Measurements from ENCODE around the gene GLRX2.

GLRX2 gene

GRCh38 chr1:193104907-193105820, at the start of gene GLRX2:
Gene GLRX2, minus strand, starts transcription at chr1:193105414. Its CDS starts 32 bp downstream, at chr1:193105382.
- TF ChIP-seq, protein P1, sequence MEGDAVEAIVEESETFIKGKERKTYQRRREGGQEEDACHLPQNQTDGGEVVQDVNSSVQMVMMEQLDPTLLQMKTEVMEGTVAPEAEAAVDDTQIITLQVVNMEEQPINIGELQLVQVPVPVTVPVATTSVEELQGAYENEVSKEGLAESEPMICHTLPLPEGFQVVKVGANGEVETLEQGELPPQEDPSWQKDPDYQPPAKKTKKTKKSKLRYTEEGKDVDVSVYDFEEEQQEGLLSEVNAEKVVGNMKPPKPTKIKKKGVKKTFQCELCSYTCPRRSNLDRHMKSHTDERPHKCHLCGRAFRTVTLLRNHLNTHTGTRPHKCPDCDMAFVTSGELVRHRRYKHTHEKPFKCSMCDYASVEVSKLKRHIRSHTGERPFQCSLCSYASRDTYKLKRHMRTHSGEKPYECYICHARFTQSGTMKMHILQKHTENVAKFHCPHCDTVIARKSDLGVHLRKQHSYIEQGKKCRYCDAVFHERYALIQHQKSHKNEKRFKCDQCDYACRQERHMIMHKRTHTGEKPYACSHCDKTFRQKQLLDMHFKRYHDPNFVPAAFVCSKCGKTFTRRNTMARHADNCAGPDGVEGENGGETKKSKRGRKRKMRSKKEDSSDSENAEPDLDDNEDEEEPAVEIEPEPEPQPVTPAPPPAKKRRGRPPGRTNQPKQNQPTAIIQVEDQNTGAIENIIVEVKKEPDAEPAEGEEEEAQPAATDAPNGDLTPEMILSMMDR (IDR thresholded peaks at IDR 0.05; ENCODE audit: control insufficient read depth, extremely low read depth, insufficient read depth), result no peak; the same call in 1 of the 2 replicates
- no peak for DNase-seq (ENCODE audit: low read depth)
- H3K4me3 ChIP-seq (ENCODE audit: low read depth, low read length), result peak within 1 kb of the TSS; percentile 69

DNA sequence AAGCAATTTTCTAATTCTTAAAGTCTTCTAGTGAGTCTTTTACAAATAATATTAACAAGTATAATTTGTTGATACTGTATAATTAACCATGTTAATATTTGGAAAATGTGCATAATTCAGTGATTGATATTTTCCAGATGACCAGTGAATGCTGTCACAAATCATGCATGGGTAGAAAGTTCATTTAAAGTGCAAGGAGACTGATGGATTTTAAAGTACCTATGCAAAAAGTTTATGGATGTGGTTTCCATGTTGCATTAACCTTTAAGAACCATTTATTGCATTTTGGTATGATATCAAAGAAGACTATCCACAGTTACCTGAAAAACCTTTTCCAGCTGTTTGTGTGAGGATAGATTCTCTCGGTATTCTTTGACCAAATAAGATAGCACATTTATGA, 39.8 kb upstream of the GLRX2 start:
- H3K4me3 ChIP-seq (ENCODE audit: low read depth, low read length), result no peak overlapping the region
- no peak for DNase-seq (ENCODE audit: low read depth)

GRCh38 chr1:193144361-193144938, 39.2 kb upstream of the GLRX2 start:
- TF ChIP-seq, protein P1 (IDR thresholded peaks at IDR 0.05; ENCODE audit: control insufficient read depth, extremely low read depth, insufficient read depth), result no peak

More for the DNA sequence above, 39.8 kb upstream of the GLRX2 start:
- TF ChIP-seq, protein P1 (IDR thresholded peaks at IDR 0.05; ENCODE audit: control insufficient read depth, extremely low read depth, insufficient read depth), result no peak

DNA sequence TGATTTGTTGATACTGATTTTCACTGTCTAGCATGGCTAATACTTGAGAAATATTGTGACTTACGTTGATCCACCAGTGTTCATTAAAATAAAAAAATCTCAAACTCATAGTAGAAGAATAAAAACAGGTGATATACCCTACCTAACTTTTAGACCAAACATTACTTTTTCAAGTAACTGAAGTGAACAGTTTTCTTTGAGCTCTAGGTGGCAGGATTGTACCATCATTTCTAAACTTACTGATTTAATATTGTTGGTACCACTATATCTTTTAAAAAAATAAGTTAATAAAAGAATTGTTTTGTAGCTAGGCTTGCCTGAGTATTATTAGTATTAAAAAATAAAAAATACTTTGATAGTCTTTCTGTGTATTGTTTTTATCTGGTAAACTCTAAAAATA, 38.1 kb upstream of the GLRX2 start:
- no peak for DNase-seq (ENCODE audit: low read depth)
- TF ChIP-seq, protein P1 (IDR thresholded peaks at IDR 0.05; ENCODE audit: control insufficient read depth, extremely low read depth, insufficient read depth), result peak; percentile 46
- no peak overlapping the region for H3K4me3 ChIP-seq (ENCODE audit: low read depth, low read length)

More at GRCh38 chr1:193144361-193144938, 39.2 kb upstream of the GLRX2 start:
- no peak overlapping the region for H3K4me3 ChIP-seq (ENCODE audit: low read depth, low read length)
- DNase-seq (ENCODE audit: low read depth), result no peak

GRCh38 chr1:193142409-193142808, 37.2 kb upstream of the GLRX2 start:
- TF ChIP-seq, protein P1 (IDR thresholded peaks at IDR 0.05; ENCODE audit: control insufficient read depth, extremely low read depth, insufficient read depth), result no peak
- DNase-seq (ENCODE audit: low read depth), result no peak
- H3K4me3 ChIP-seq (ENCODE audit: low read depth, low read length), result no peak overlapping the region

DNA sequence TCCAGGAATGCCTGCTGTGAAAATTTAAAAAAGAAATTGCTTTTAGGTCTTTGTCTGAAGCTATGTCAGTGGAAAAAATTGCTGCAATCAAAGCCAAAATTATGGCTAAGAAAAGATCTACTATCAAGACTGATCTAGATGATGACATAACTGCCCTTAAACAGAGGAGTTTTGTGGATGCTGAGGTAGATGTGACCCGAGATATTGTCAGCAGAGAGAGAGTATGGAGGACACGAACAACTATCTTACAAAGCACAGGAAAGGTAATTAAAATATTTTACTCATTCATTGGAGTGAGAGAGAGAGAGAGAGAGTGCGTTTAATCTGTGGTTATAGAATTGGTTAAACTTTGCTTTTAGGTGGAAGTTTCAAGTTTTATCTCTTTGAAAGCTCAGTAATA, 36.6 kb upstream of the GLRX2 start:
- TF ChIP-seq, protein P1 (IDR thresholded peaks at IDR 0.05; ENCODE audit: control insufficient read depth, extremely low read depth, insufficient read depth), result no peak
- DNase-seq (ENCODE audit: low read depth), result no peak
- H3K4me3 ChIP-seq (ENCODE audit: low read depth, low read length), result no peak overlapping the region

All from LNCaP clone FGC (cell line).